ENCODE results near the gene ARHGEF39.

ARHGEF39 gene

GRCh38 chr9:35690614-35691333 is 25.8 kb upstream of the ARHGEF39 start:
- DNase-seq (ENCODE audit: low read depth), result peak; percentile 94

GRCh38 chr9:35690294-35690613 is 25.3 kb upstream of the ARHGEF39 start:
- DNase-seq (ENCODE audit: low read depth), result no peak

GRCh38 chr9:35689542-35690293 is 24.7 kb upstream of the ARHGEF39 start, which contains the start of gene TPM2:
TSS of gene TPM2 (minus strand) at chr9:35689925. CDS start at chr9:35689817, 108 bp downstream.
- DNase-seq (ENCODE audit: low read depth), result peak; percentile 96

GRCh38 chr9:35688558-35689541 is 23.9 kb upstream of the ARHGEF39 start:
- DNase-seq (ENCODE audit: low read depth), result peak; percentile 77

- DNase-seq (ENCODE audit: low read depth), result no peak
Observed at GRCh38 chr9:35687972-35688557, 23.1 kb upstream of the ARHGEF39 start.

- DNase-seq (ENCODE audit: low read depth), result no peak
Observed at GRCh38 chr9:35687306-35687705, 22.3 kb upstream of the ARHGEF39 start.

GRCh38 chr9:35686222-35687203 is 21.5 kb upstream of the ARHGEF39 start:
- DNase-seq (ENCODE audit: low read depth), result peak; percentile 68

- no peak for DNase-seq (ENCODE audit: low read depth)
Observed at GRCh38 chr9:35685506-35685905, 20.5 kb upstream of the ARHGEF39 start.

GRCh38 chr9:35684921-35685320 is 19.9 kb upstream of the ARHGEF39 start:
- no peak for DNase-seq (ENCODE audit: low read depth)

- no peak for DNase-seq (ENCODE audit: low read depth)
Observed at GRCh38 chr9:35683323-35683722, 18.3 kb upstream of the ARHGEF39 start.

- DNase-seq (ENCODE audit: low read depth), result no peak
Observed at GRCh38 chr9:35682520-35683315, 17.7 kb upstream of the ARHGEF39 start.

- DNase-seq (ENCODE audit: low read depth), result peak; percentile 48
Observed at GRCh38 chr9:35682051-35682450, 17.1 kb upstream of the ARHGEF39 start.

GRCh38 chr9:35681341-35682002 is 16.5 kb upstream of the ARHGEF39 start:
- DNase-seq (ENCODE audit: low read depth), result peak; percentile 61

GRCh38 chr9:35680331-35681105 is 15.5 kb upstream of the ARHGEF39 start:
- DNase-seq (ENCODE audit: low read depth), result peak; percentile 81

- DNase-seq (ENCODE audit: low read depth), result peak; percentile 67
Observed at GRCh38 chr9:35679766-35680330, 14.9 kb upstream of the ARHGEF39 start.

GRCh38 chr9:35679091-35679490 is 14.1 kb upstream of the ARHGEF39 start:
- DNase-seq (ENCODE audit: low read depth), result no peak

GRCh38 chr9:35675732-35676392 is 10.9 kb upstream of the ARHGEF39 start:
- DNase-seq (ENCODE audit: low read depth), result no peak

- DNase-seq (ENCODE audit: low read depth), result no peak
Observed at GRCh38 chr9:35675204-35675603, 10.2 kb upstream of the ARHGEF39 start.

All from EH (cell line).